ENCODE results near the gene DHPS. TPM values are rescaled to one million over a fixed set of nuclear protein-coding genes. Genes with fewer than 3 reads are reported as not detected.

The DHPS gene
- total and polyA plus RNA-seq, 2 of the 4 experiments (the other 2 are of a cell fraction): 82.8 to 85.0 TPM

- POLR2A ChIA-PET (ENCODE audit: unreplicated experiment): no interaction called here
- H2BK5ac ChIP-seq (ENCODE audit: low read depth, low read length, poor library complexity, severe bottlenecking): no peak overlapping the region
- H2BK120ac ChIP-seq (ENCODE audit: low read depth, low read length): no peak overlapping the region
- DNase-seq: no peak
- dilution Hi-C loops (cut with HindIII; ENCODE audit: low sequenced_read_pairs, unreplicated experiment) (no loop called here), intact Hi-C loops (cut with micrococcal nuclease) (no loop called here), in situ Hi-C loops (cut with MboI; ENCODE audit: low sequenced_read_pairs) (no loop called here)
- no peak overlapping the region for H3K56ac ChIP-seq (ENCODE audit: extremely low read depth, insufficient read depth, low read length)
- peaks cover 7 to 27% of the 10 kb centered on the region in 2 experiments for H3K79me1 ChIP-seq (ENCODE audit: low read depth in 1 of 2, low read length in 2 of 2)
- peaks cover 2% of the 10 kb centered on the region; the same call in 1 of the 2 replicates for H3K36me3 ChIP-seq (ENCODE audit: control insufficient read depth, insufficient read depth, low read length)
- H3K18ac ChIP-seq (ENCODE audit: low read depth, low read length): no peak overlapping the region
- H3K27me3 ChIP-seq (ENCODE audit: control insufficient read depth, insufficient read depth, low read length): no peaks in the 10 kb centered on the region
- no peak overlapping the region for H3K14ac ChIP-seq (replicated peaks; ENCODE audit: low read depth, low read length)
- no peak overlapping the region for H2AFZ ChIP-seq (replicated peaks; ENCODE audit: low read length, poor library complexity)
- H3K9me3 ChIP-seq (ENCODE audit: control insufficient read depth, insufficient read depth, low read length): no peaks in the 10 kb centered on the region
- no peak overlapping the region for H3K27ac ChIP-seq (ENCODE audit: insufficient read depth, low read length)
- H4K8ac ChIP-seq (ENCODE audit: low read depth in 2 of 2, low read length in 2 of 2): no peak overlapping the region
- H3K23ac ChIP-seq (ENCODE audit: low read depth, low read length): no peak overlapping the region
- no peak overlapping the region for H3K4me2 ChIP-seq (ENCODE audit: low read depth, low read length)
- H3K9ac ChIP-seq (ENCODE audit: low read depth, low read length): no peak overlapping the region
- WGBS, 2 experiments (ENCODE audit: extremely low coverage in 2 of 2, insufficient read length in 1 of 2): 100% methylated on average over 1 of the region's 5 CpGs; no CpG with 5 or more reads in 1 of the 2 experiments
- no peak overlapping the region for H2AK5ac ChIP-seq (ENCODE audit: low read depth, low read length)
- no peak for TF ChIP-seq RAD21 (IDR thresholded peaks at IDR 0.05; ENCODE audit: low read length)
- TF ChIP-seq CHD1 (IDR thresholded peaks at IDR 0.05; ENCODE audit: low read depth, low read length): no peak
- TF ChIP-seq MXI1 (IDR thresholded peaks at IDR 0.05; ENCODE audit: borderline replicate concordance, low read depth, low read length): no peak
- no peak for TF ChIP-seq SMC3 (IDR thresholded peaks at IDR 0.05; ENCODE audit: low read depth, low read length)
- no peak for TF ChIP-seq ELK1 (IDR thresholded peaks at IDR 0.05; ENCODE audit: borderline replicate concordance, low read depth, low read length)
- TF ChIP-seq FOS (IDR thresholded peaks at IDR 0.05; ENCODE audit: low read depth, low read length): no peak
- TF ChIP-seq RFX5 (IDR thresholded peaks at IDR 0.05; ENCODE audit: low read depth, low read length): no peak
- no peak for TF ChIP-seq NFE2L2 (IDR thresholded peaks at IDR 0.05; ENCODE audit: low read depth, low read length)
- no peak overlapping the region for H2BK15ac ChIP-seq (ENCODE audit: low read depth, low read length)
- no TSS peak for BruUV-seq (replicated peaks)
- ATAC-seq (ENCODE audit: low read depth): no peak
- no peak overlapping the region for H2AK9ac ChIP-seq (replicated peaks; ENCODE audit: low read depth, low read length, poor library complexity)
- H3K4me3 ChIP-seq (ENCODE audit: insufficient read depth, low read depth, low read length): no peak overlapping the region
- no peaks in the 10 kb centered on the region; the same call in 1 of the 2 replicates for H4K20me1 ChIP-seq (ENCODE audit: insufficient read depth, low read length)
- H4K91ac ChIP-seq (ENCODE audit: insufficient read depth, low read depth, low read length): no peak overlapping the region
- no peaks in the 10 kb centered on the region; the same call in 1 of the 2 replicates for H3K9me1 ChIP-seq (ENCODE audit: insufficient read depth, low read length)
- no peak overlapping the region for H3K4ac ChIP-seq (ENCODE audit: low read depth, low read length)
- H4K5ac ChIP-seq (ENCODE audit: low read depth, low read length): no peak overlapping the region
- CTCF ChIA-PET: no interaction called here
- no peak overlapping the region for H2BK20ac ChIP-seq (ENCODE audit: low read depth, low read length)
- H3K4me1 ChIP-seq (ENCODE audit: control insufficient read depth, insufficient read depth, low read length): peaks cover 2% of the 10 kb centered on the region; the same call in 1 of the 2 replicates
Measured at GRCh38 chr19:12692960-12693359, 11.3 kb upstream of the DHPS start.
